Heart right ventricle (tissue), 16 donors: ENCODE measurements around the gene ELOVL3. TPM values are rescaled to one million over a fixed set of nuclear protein-coding genes. Genes with fewer than 3 reads are reported as not detected.

ENCODE experiments used
- ATAC-seq, 8 donors: fragments of 200-7000 bp; cut with Tn5 transposase; one replicate each; pipeline ENCODE4 v1.9.1; 2020; ENCODE audit warnings: mild to moderate bottlenecking in 8 of 8, moderate library complexity in 8 of 8, moderate number of reproducible peaks in 1 of 8
- DNase-seq, 2 donors: peaks; one replicate each; pipeline ENCODE4 v3.0.0-alpha.2; 2020
- H3K27ac ChIP-seq, 10 donors: fragments of 200-600 bp; sonication (generic) in 2 of 10; one replicate each; pipeline versions ENCODE4 v1.5.0 to v1.8.0; 2020 to 2022; ENCODE audit warnings: mild to moderate bottlenecking in 3 of 10
- H3K27me3 ChIP-seq, 7 donors: fragments of 200-600 bp; one replicate each; pipeline ENCODE4 v1.8.0; 2021 to 2022; ENCODE audit warnings: mild to moderate bottlenecking in 2 of 7
- H3K36me3 ChIP-seq, 9 donors: fragments of 200-600 bp; sonication (generic) in 1 of 9; one replicate each; pipeline versions ENCODE4 v1.5.0 to v1.8.0; 2020 to 2022; ENCODE audit warnings: mild to moderate bottlenecking in 2 of 9
- H3K4me1 ChIP-seq, 9 donors: fragments of 200-600 bp; sonication (generic) in 1 of 9; one replicate each; pipeline versions ENCODE4 v1.5.0 to v1.8.0; 2020 to 2022; ENCODE audit warnings: mild to moderate bottlenecking in 4 of 9
- H3K4me3 ChIP-seq, 10 donors: fragments of 200-600 bp; sonication (generic) in 2 of 10; one replicate each; pipeline versions ENCODE4 v1.5.0 to v1.8.0; 2020 to 2022; ENCODE audit warnings: mild to moderate bottlenecking in 7 of 10, moderate library complexity in 2 of 10
- H3K9me3 ChIP-seq, 11 donors: fragments of 200-600 bp in 10 of 11; sonication (generic) in 2 of 11; one replicate each; pipeline versions ENCODE4 v1.5.0 to v1.8.0; 2013 to 2022; ENCODE audit warnings: mild to moderate bottlenecking in 2 of 11, control low read depth in 1 of 11, moderate library complexity in 1 of 11
- CTCF ChIP-seq, 9 donors: fragments of 200-600 bp; sonication (generic) in 2 of 9; IDR thresholded peaks; one replicate each; pipeline versions ENCODE4 v1.5.0 to v1.8.0; 2021 to 2022; ENCODE audit warnings: antibody characterized with exemption in 9 of 9, mild to moderate bottlenecking in 5 of 9, moderate library complexity in 1 of 9
- WGBS, 2 donors: extraction: QIAGEN DNeasy Blood & Tissue Kit; methylation state at CpG; one replicate each; pipeline ENCODE4 v1.1.7; 2013; ENCODE audit warnings: inconsistent platforms in 1 of 2; 5-methylcytosine and 5-hydroxymethylcytosine counted together
- intact Hi-C, 10 donors: fragments of 100-400 bp; cut with DNase I; formaldehyde crosslinking; loops; one replicate each; pipeline versions ENCODE4 v1.11.1 to v1.14.2; 2022
- polyA plus RNA-seq, 2 donors: library from polyadenylated mRNA; stranded (reverse); fragments of 200-250 nt; gene quantifications; one replicate each; pipeline ENCODE4 v1.2.3, GENCODE V29; 2013
- total RNA-seq, 10 donors: library from RNA; stranded (reverse); fragmentation: NEBNext Ultra II Directional in 3 of 10; extraction: Animal tissue kit (Norgen Biotek cat#: 25700) in 3 of 10; gene quantifications; one replicate each; pipeline versions ENCODE4 v1.2.1 to v1.2.4, GENCODE V29; 2021 to 2023
- donor health status: Arrhythmogenic right ventricular cardiomyopathy.
- donor health status: ischemic (EF 13 %, LVEDD 7.1; RV severe dilation, severe dysfunction).
- donor health status: healthy with polysubstance abuse.
- donor health status: DM: no; HTN: yes; CAD: no.
- donor health status: DM: no; HTN: no; CAD: no.
- donor health status: ischemic (EF 25% LVEDD 6.9; RV normal size, moderate dysfunction).
- donor health status: ischemic (EF 25% LVEDD 5.7; RV mildly dilated, moderate dysfunction).
- donor health status: healthy.
- donor health status: DM: yes; HTN: yes; CAD: no.
- donor health status: Ischemic cardiomyopathy.
- donor health status: ischemic (EF 35%, LVEDD 5.7; RV mildly dilated, moderate dysfunction).
- donor health status: nonischemic (EF 11% LVEDD 7.7; RV severe dilation, severe dysfunction).
- donor health status: DM: yes; HTN: yes; CAD: no.
- donor health status: PGD.
- donor health status: ischemic (EF 29% LVEDD 5.4; RV normal size, mild dysfunction).
- donor health status: nonischemic (EF 23%, LVEDD 6.1; RV moderate dilation, normal function).

ELOVL3 gene
- total and polyA plus RNA-seq, 12 donors = 0.22 to 0.45 (median 0.27) TPM; not detected in 8

- H3K27ac ChIP-seq = peak overlapping the region in 1 of 10 donors; percentile 19
- no peak for ATAC-seq
- WGBS, 2 donors = 67 to 69% methylated on average over 6 of the region's 6 CpGs
- no peak for DNase-seq
- peaks cover 0 to 67% (median 26%) of the 10 kb centered on the region in 9 donors for H3K36me3 ChIP-seq
- no peaks in the 10 kb centered on the region for H3K9me3 ChIP-seq
- intact Hi-C loops = no loop called here
- H3K27me3 ChIP-seq = no peaks in the 10 kb centered on the region
- no peak for TF ChIP-seq CTCF (IDR thresholded peaks at IDR 0.05)
- peaks cover 0 to 58% (median 32%) of the 10 kb centered on the region in 9 donors for H3K4me1 ChIP-seq
- H3K4me3 ChIP-seq = no peak overlapping the region
These were observed 35.7 kb downstream of the ELOVL3 start for GRCh38 chr10:102261842-102262241.

DNA sequence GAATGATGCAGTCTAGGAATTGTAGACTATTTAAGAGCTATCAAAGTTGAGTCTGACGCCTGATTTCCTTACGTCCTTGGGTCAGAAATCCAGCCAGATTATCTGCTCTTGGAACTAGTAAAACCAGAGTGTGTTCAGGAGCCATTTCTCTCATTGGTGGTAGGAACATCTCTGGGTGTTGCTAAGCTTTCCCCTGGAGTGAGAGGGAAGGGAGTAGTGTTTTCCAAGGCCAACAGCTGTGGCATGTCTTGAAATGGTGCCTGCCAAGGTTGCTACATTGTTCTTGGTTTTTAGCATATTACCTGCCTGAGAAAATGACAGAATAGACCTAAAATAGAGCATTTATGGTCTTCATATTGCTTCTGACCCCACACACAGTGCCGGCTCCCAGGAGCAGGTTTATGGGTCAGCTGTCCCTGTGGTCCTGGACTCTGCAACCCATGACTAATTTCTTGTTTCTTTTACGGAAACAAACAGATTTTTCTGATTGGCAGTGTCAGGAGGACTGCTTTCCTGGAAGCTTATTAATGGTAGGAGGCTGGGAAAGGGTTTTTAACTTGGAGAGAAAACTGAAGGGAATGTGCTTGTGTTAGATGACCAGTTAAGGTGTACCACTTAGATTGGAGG, 36.8 kb downstream of the ELOVL3 start:
- H3K9me3 ChIP-seq = no peaks in the 10 kb centered on the region
- TF ChIP-seq CTCF (IDR thresholded peaks at IDR 0.05) = no peak
- peaks cover 0 to 70% (median 28%) of the 10 kb centered on the region in 9 donors for H3K36me3 ChIP-seq
- ATAC-seq (peak in 2 of 8 donors; percentile 25 to 31), DNase-seq (no peak)
- H3K27ac ChIP-seq = no peak overlapping the region
- H3K4me1 ChIP-seq = peaks cover 0 to 58% (median 37%) of the 10 kb centered on the region in 9 donors
- intact Hi-C loops = no loop called here
- no peaks in the 10 kb centered on the region for H3K27me3 ChIP-seq
- no peak overlapping the region for H3K4me3 ChIP-seq
- WGBS, 2 donors = 68 to 76% methylated on average over 4 of the region's 4 CpGs

DNA sequence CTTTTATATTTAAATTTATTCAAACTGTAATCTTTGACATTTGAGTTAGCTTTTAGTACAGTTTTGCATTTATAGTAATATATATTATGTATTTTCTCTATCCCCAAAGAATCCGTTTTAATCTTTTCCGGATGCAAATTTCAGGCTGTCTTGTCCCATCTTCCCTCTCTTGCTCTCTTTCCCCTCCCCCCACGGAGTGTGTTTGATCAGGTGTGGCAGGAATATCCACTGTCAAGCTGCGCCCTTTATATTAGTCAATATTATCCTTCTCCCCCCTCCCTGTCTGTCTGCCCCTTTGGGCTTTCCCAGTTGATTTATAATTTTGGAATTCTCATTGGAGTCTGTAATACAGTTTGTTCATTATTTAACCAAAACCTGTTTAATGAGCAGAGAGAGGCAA, 38.3 kb downstream of the ELOVL3 start:
- Histone ChIP-seq H3K27ac (no peak overlapping the region), H3K4me3 (no peak overlapping the region), H3K4me1 (peaks cover 4 to 73% (median 52%) of the 10 kb centered on the region in 9 donors), H3K36me3 (peaks cover 0 to 64% (median 26%) of the 10 kb centered on the region in 9 donors), H3K27me3 (no peaks in the 10 kb centered on the region), H3K9me3 (no peaks in the 10 kb centered on the region)
- intact Hi-C loops = no loop called here
- 91 to 93% methylated on average over 4 of the region's 4 CpGs for whole genome bisulfite sequencing, 2 donors
- no peak for TF ChIP-seq CTCF (IDR thresholded peaks at IDR 0.05)
- ATAC-seq (no peak), DNase-seq (no peak)

DNA sequence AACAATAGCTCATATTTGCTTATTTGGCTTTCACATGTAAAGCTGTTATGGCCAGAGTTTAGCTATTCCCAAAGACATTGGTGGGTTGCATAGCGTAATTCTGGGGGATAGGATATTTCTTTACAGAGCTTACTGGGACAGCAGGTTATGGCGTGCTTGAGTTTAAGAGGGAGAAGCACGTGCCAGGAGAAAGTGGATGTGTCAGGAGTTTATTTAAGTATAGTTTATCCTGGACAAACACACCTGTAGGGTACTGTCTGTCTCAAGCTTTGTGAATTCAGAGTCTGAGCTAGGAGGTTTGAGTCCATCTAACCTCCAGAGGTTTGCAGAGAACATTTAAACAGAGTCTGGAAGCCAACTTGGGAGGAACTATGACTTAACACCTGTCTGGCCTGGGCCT, 40.6 kb downstream of the ELOVL3 start:
- intact Hi-C loops = no loop called here
- WGBS, 2 donors = 90% methylated on average over 3 of the region's 3 CpGs
- Histone ChIP-seq H3K27ac (no peak overlapping the region), H3K9me3 (no peaks in the 10 kb centered on the region), H3K36me3 (peaks cover 0 to 41% (median 9%) of the 10 kb centered on the region in 9 donors), H3K27me3 (no peaks in the 10 kb centered on the region), H3K4me3 (no peak overlapping the region), H3K4me1 (peaks cover 4 to 68% (median 52%) of the 10 kb centered on the region in 9 donors)
- ATAC-seq (no peak), DNase-seq (no peak)
- TF ChIP-seq CTCF (IDR thresholded peaks at IDR 0.05) = no peak
